Liver (tissue), 9 donors: ENCODE results near the gene CDH4. TPM values are rescaled to one million over a fixed set of nuclear protein-coding genes. Genes with fewer than 3 reads are reported as not detected.

Experiments used
- DNase-seq: peaks from one replicate; pipeline ENCODE4 v3.0.0-alpha.2; 2017; ENCODE audit warnings: low spot score
- H3K27ac ChIP-seq, 2 donors: one replicate each; pipeline ENCODE4 v1.7.0; 2013; ENCODE audit warnings: inconsistent platforms in 2 of 2, low read length in 2 of 2, control low read depth in 1 of 2, low read depth in 1 of 2, mild to moderate bottlenecking in 1 of 2
- H3K27me3 ChIP-seq, 4 donors: one replicate each; pipeline versions ENCODE4 v1.6.1 to v1.7.0; 2013; ENCODE audit warnings: low read length in 3 of 4, inconsistent platforms in 1 of 4, mild to moderate bottlenecking in 1 of 4, moderate library complexity in 1 of 4; ENCODE audit not compliant: control insufficient read depth in 4 of 4, insufficient read depth in 4 of 4
- H3K36me3 ChIP-seq, 4 donors: one replicate each; pipeline versions ENCODE4 v1.6.1 to v1.7.0; 2013; ENCODE audit warnings: low read length in 3 of 4, mild to moderate bottlenecking in 3 of 4, low read depth in 1 of 4, moderate library complexity in 1 of 4; ENCODE audit not compliant: control insufficient read depth in 4 of 4, insufficient read depth in 3 of 4
- H3K4me1 ChIP-seq, 4 donors: one replicate each; pipeline versions ENCODE4 v1.6.1 to v1.7.0; 2013; ENCODE audit warnings: low read length in 3 of 4, mild to moderate bottlenecking in 3 of 4, moderate library complexity in 1 of 4; ENCODE audit not compliant: control insufficient read depth in 4 of 4, insufficient read depth in 4 of 4
- H3K4me3 ChIP-seq, 3 donors: one replicate each; pipeline versions ENCODE4 v1.6.1 to v1.7.0; 2013; ENCODE audit warnings: low read length in 3 of 3, control low read depth in 1 of 3, low read depth in 1 of 3, mild to moderate bottlenecking in 1 of 3
- H3K9ac ChIP-seq, 2 donors: one replicate each; pipeline ENCODE4 v1.7.0; 2013; ENCODE audit warnings: low read length in 2 of 2, mild to moderate bottlenecking in 2 of 2, moderate library complexity in 2 of 2, control low read depth in 1 of 2, low read depth in 1 of 2
- H3K9me3 ChIP-seq, 4 donors: one replicate each; pipeline versions ENCODE4 v1.6.1 to v1.7.0; 2013; ENCODE audit warnings: low read length in 3 of 4; ENCODE audit not compliant: control insufficient read depth in 4 of 4
- ATF3 ChIP-seq: IDR thresholded peaks from 2 replicates; pipeline ENCODE4 v1.6.1; 2016; ENCODE audit warnings: antibody characterized with exemption
- CTCF ChIP-seq: fragments of 150-350 bp; IDR thresholded peaks from 2 replicates; pipeline ENCODE4 v1.5.1; 2017; ENCODE audit warnings: improper control_type of control experiment, low read depth, low read length; ENCODE audit not compliant: missing input control
- EGR1 ChIP-seq, 2 donors: IDR thresholded peaks; 2 replicates each; pipeline ENCODE4 v1.6.1; 2016 to 2018; ENCODE audit warnings: antibody characterized with exemption in 2 of 2, low read depth in 2 of 2
- FOXA1 ChIP-seq: IDR thresholded peaks from 2 replicates; pipeline ENCODE4 v1.6.1; 2016; ENCODE audit warnings: antibody characterized with exemption
- FOXA2 ChIP-seq: IDR thresholded peaks from 2 replicates; pipeline ENCODE4 v1.6.1; 2016; ENCODE audit warnings: antibody characterized with exemption
- GABPA ChIP-seq, 2 donors: IDR thresholded peaks in 1 of 2; conservative IDR thresholded peaks in 1 of 2; 2 replicates each; pipeline ENCODE4 v1.6.1; 2016; ENCODE audit warnings: antibody characterized with exemption in 2 of 2, mild to moderate bottlenecking in 1 of 2, moderate library complexity in 1 of 2
- HNF4A ChIP-seq, 2 donors: conservative IDR thresholded peaks; 2 replicates each; pipeline ENCODE4 v1.6.1; 2016; ENCODE audit warnings: antibody characterized with exemption in 2 of 2, mild to moderate bottlenecking in 2 of 2
- HNF4G ChIP-seq: IDR thresholded peaks from 2 replicates; pipeline ENCODE4 v1.6.1; 2016; ENCODE audit warnings: antibody characterized with exemption
- JUND ChIP-seq, 2 donors: IDR thresholded peaks; 2 replicates each; pipeline ENCODE4 v1.6.1; 2016; ENCODE audit warnings: antibody characterized with exemption in 2 of 2
- MAX ChIP-seq: IDR thresholded peaks from 2 replicates; pipeline ENCODE4 v1.6.1; 2016; ENCODE audit warnings: antibody characterized with exemption
- NR2F2 ChIP-seq: IDR thresholded peaks from 2 replicates; pipeline ENCODE4 v1.6.1; 2016; ENCODE audit warnings: antibody characterized with exemption
- RAD21 ChIP-seq, 2 donors: IDR thresholded peaks; 2 replicates each; pipeline ENCODE4 v1.6.1; 2016; ENCODE audit warnings: antibody characterized with exemption in 2 of 2, mild to moderate bottlenecking in 2 of 2
- REST ChIP-seq: IDR thresholded peaks from 2 replicates; pipeline ENCODE4 v1.6.1; 2016; ENCODE audit warnings: antibody characterized with exemption, mild to moderate bottlenecking
- RXRA ChIP-seq, 2 donors: IDR thresholded peaks; 2 replicates each; pipeline ENCODE4 v1.6.1; 2017 to 2018; ENCODE audit warnings: antibody characterized with exemption in 2 of 2, mild to moderate bottlenecking in 1 of 2
- SP1 ChIP-seq: IDR thresholded peaks from 2 replicates; pipeline ENCODE4 v1.6.1; 2018; ENCODE audit warnings: antibody characterized with exemption, mild to moderate bottlenecking
- TAF1 ChIP-seq: conservative IDR thresholded peaks from 2 replicates; pipeline ENCODE4 v1.6.1; 2016; ENCODE audit warnings: antibody characterized with exemption, mild to moderate bottlenecking
- YY1 ChIP-seq: IDR thresholded peaks from 2 replicates; pipeline ENCODE4 v1.6.1; 2016; ENCODE audit warnings: antibody characterized with exemption, mild to moderate bottlenecking
- ZBTB33 ChIP-seq: IDR thresholded peaks from 2 replicates; pipeline ENCODE4 v1.6.1; 2016; ENCODE audit warnings: antibody characterized with exemption
- WGBS: extraction: QIAGEN DNeasy Blood & Tissue Kit; methylation state at CpG from one replicate; pipeline ENCODE4 v1.1.7; 2013; 5-methylcytosine and 5-hydroxymethylcytosine counted together
- polyA plus RNA-seq, 2 donors: library from polyadenylated mRNA; stranded (reverse) in 1 of 2; unstranded in 1 of 2; fragments of 200-250 nt in 1 of 2; fragments of >200 nt in 1 of 2; fragmentation: Nextera tagmentation in 1 of 2; extraction: Ambion mirVana in 1 of 2; gene quantifications; one replicate each; pipeline versions ENCODE4 v1.2.1 to v1.2.3, GENCODE V29; 2013 to 2015
- total RNA-seq, 2 donors: library from RNA; depleted of rRNA; stranded (reverse); fragments of >200 nt; gene quantifications; one replicate each; pipeline ENCODE4 v1.2.3, GENCODE V29; 2014
- donor health status: healthy.
- donor health status: healthy.
- donor health status: healthy.
- donor health status: healthy.
- donor health status: healthy.

CDH4 gene
- total and polyA plus RNA-seq, 4 donors, result 0.03 to 0.25 (median 0.19) TPM; not detected in 1

GRCh38 chr20:61285152-61285645 is 33.1 kb downstream of the CDH4 start (continued):
- TF ChIP-seq REST, result no peak
- TF ChIP-seq RAD21 (IDR thresholded peaks at IDR 0.05), result no peak
- no peak for TF ChIP-seq YY1
- TF ChIP-seq MAX, result no peak
- no peak for TF ChIP-seq FOXA2
- TF ChIP-seq HNF4A (conservative IDR thresholded peaks at IDR 0.05), result no peak

GRCh38 chr20:61285691-61286090 is 33.6 kb downstream of the CDH4 start:
- peaks cover 0 to 6% (median 0%) of the 10 kb centered on the region in 4 donors for H3K27me3 ChIP-seq
- no peak for TF ChIP-seq TAF1
- no peak for TF ChIP-seq EGR1 (IDR thresholded peaks at IDR 0.05; ENCODE audit: low read depth in 2 of 2)
- TF ChIP-seq CTCF, result no peak
- no peak for TF ChIP-seq YY1
- no peak for TF ChIP-seq JUND (IDR thresholded peaks at IDR 0.05)
- TF ChIP-seq FOXA2, result no peak
- TF ChIP-seq NR2F2, result no peak
- no peak for TF ChIP-seq FOXA1
- TF ChIP-seq SP1, result no peak
- TF ChIP-seq ATF3, result no peak
- TF ChIP-seq MAX, result no peak
- no peak for TF ChIP-seq ZBTB33
- no peak for TF ChIP-seq RXRA (IDR thresholded peaks at IDR 0.05)
- TF ChIP-seq HNF4A (conservative IDR thresholded peaks at IDR 0.05), result no peak
- no peak for TF ChIP-seq RAD21 (IDR thresholded peaks at IDR 0.05)
- TF ChIP-seq REST, result no peak
- no peak for TF ChIP-seq GABPA (IDR thresholded peaks at IDR 0.05 in 1 of 2, conservative IDR thresholded peaks at IDR 0.05 in 1 of 2)
- TF ChIP-seq HNF4G, result no peak
- no peaks in the 10 kb centered on the region for H3K36me3 ChIP-seq
- H3K27ac ChIP-seq, result no peak overlapping the region
- no peak for DNase-seq
- no peaks in the 10 kb centered on the region for H3K9me3 ChIP-seq
- H3K4me3 ChIP-seq, result no peak overlapping the region
- H3K4me1 ChIP-seq, result no peaks in the 10 kb centered on the region
- H3K9ac ChIP-seq, result no peak overlapping the region
- WGBS, result 83% methylated on average over 8 of the region's 8 CpGs
